Measurements from ENCODE around the gene GRIP1.

Gene GRIP1

DNA sequence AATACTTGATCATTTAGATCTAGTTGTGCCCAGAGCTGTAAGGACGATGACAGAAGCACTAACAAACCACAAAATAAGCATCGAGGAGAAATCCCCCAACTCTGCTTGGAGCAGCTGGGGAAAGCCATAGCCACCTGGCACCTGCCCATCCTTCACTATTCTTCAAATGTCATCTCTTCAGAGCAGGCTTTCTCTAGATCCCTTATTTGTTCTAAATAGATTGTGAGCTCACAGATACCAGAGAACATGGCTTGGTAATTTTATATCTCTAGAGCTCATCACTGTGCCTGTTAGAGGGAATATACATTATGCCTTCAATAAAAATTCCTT lies 50.9 kb downstream of the GRIP1 start:
- no peak overlapping the region for H3K4me3 ChIP-seq (ENCODE audit: low read depth, low read length)
- TF ChIP-seq, protein P1, sequence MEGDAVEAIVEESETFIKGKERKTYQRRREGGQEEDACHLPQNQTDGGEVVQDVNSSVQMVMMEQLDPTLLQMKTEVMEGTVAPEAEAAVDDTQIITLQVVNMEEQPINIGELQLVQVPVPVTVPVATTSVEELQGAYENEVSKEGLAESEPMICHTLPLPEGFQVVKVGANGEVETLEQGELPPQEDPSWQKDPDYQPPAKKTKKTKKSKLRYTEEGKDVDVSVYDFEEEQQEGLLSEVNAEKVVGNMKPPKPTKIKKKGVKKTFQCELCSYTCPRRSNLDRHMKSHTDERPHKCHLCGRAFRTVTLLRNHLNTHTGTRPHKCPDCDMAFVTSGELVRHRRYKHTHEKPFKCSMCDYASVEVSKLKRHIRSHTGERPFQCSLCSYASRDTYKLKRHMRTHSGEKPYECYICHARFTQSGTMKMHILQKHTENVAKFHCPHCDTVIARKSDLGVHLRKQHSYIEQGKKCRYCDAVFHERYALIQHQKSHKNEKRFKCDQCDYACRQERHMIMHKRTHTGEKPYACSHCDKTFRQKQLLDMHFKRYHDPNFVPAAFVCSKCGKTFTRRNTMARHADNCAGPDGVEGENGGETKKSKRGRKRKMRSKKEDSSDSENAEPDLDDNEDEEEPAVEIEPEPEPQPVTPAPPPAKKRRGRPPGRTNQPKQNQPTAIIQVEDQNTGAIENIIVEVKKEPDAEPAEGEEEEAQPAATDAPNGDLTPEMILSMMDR (IDR thresholded peaks at IDR 0.05; ENCODE audit: low read depth, low read length) = no peak

DNA sequence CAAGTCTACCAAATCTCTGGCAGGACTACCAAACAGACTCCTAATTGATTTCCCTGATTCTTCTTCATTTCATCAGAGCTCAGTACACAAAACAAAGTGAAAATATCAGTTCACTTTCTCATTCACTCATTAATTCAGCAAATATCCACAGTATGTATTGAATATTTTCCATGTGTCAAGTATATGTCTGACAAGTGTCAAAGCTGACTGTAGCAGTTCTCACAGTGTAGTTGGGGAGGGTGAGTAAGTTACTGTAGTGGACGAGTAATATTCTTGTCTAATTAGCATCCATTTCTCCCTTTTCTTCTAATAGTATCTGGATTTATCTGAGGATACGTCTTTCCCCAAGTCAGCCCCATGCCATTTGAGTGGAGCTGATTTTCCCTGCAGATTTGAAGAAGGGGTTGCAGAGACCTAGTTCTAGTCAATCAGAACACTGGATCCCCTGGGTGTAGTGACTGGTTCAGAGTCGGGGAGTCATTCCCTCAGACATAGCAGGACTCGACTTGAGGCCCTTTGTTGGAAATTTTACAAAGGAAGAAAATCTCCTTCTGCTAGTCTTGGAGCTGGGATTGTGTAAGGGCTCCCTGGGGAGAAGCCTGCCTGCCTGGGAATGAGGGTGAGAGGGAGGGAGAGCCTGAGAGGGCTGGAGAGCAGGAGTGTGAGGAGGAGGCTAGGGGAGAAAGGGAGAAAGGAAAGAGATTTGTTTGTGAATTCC lies 51.4 kb downstream of the GRIP1 start:
- TF ChIP-seq, protein P1 (IDR thresholded peaks at IDR 0.05; ENCODE audit: low read depth, low read length) = no peak
- H3K4me3 ChIP-seq (ENCODE audit: low read depth, low read length) = no peak overlapping the region

DNA sequence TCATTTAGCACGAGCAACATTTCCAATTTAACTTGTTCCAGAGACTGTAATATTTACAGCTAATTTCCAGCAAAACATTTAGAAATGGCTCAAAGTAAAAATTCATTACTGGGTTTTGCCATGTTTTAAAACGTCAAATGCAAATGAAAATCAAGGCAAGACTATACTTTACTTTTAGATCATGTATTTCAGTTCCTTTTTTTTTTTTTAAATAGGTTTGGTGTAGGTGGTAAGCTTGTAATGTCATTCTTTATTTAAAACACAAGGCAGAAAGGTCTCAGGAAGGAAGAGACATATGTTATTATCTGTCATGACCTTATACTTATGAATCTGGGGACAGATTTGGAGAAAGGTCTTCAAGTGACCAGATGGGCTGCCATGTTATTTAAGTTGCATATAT lies 54.1 kb downstream of the GRIP1 start:
- TF ChIP-seq, protein P1 (IDR thresholded peaks at IDR 0.05; ENCODE audit: low read depth, low read length) = no peak
- no peak overlapping the region for H3K4me3 ChIP-seq (ENCODE audit: low read depth, low read length)

DNA sequence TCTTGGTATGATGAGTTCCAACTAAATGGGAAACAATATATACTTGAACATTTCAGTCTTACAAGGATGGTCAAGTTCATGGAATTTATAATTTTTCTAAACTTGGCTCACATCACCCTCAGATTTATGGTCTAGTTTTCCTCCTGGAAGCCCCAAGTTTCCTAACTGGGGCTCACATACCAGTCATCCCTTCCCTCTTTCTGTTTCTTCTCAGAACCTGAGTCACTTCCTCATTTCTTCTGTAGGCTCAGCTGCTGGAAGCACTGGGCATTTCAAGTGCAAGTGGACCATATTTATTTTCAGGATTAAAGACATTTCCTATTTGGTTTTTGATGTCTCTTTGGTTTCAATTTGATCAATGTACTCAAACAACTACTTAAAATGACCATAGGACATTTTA lies 55.4 kb downstream of the GRIP1 start:
- H3K4me3 ChIP-seq (ENCODE audit: low read depth, low read length) = no peak overlapping the region
- TF ChIP-seq, protein P1 (IDR thresholded peaks at IDR 0.05; ENCODE audit: low read depth, low read length) = no peak

DNA sequence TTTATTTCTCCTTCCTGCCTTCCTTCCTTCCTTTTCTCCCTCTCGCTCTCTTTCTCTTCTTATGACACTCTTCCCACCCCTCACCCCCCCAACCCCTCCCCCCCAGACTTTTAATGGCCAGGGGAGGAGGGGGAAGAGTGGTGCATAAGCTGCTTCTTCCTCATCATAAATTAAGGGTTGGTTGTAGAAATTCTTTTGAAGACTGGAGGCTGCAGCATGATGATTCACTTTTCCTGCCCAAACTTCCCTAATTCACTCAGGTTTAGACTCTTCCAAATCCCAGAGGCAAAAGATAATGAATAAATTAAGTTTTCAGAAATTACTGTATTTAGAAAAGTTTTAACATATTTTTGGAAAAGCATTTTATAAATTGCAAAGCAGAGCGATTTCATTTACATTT lies 58.2 kb downstream of the GRIP1 start:
- TF ChIP-seq, protein P1 (IDR thresholded peaks at IDR 0.05; ENCODE audit: low read depth, low read length) = no peak

DNA sequence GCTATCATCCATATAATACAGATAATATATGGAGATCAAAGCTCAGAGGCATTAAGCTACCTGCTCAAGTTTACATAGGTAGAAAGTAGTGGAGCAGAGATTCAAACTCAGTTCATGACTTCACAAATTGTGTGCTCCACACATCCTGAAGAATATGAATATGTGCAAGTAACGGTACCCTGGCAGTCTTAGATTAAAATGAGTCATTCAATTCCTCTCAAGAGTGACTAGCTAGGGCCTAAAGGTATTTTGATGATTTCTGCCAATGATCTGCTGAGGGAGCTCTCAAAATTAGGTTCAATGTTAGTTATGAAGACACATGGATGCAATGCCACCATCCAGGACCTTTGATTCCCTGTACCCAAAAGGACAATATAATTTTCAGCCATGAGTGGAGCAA lies 58.9 kb downstream of the GRIP1 start:
- TF ChIP-seq, protein P1 (IDR thresholded peaks at IDR 0.05; ENCODE audit: low read depth, low read length) = no peak
- no peak overlapping the region for H3K4me3 ChIP-seq (ENCODE audit: low read depth, low read length)

More for the DNA sequence above, 58.2 kb downstream of the GRIP1 start:
- no peak overlapping the region for H3K4me3 ChIP-seq (ENCODE audit: low read depth, low read length)

DNA sequence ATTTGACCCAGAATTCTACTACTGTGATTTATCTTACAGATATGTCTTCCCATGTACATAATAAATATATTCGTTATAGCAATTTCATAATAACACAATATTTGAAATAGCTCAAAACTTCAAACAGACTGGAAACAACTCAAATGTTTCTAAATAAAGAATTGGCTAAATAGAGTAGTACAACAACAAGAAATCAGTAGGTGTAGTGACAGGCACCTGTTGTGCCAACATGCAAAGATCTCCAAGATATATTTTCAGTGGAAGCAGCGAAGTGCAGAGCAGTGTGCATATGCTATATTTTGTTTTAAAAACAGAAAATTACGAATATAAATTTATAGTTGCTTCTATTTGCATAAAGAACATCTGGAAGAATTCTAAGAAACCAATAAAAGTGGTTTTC lies 60.9 kb downstream of the GRIP1 start:
- TF ChIP-seq, protein P1 (IDR thresholded peaks at IDR 0.05; ENCODE audit: low read depth, low read length) = no peak

More for the DNA sequence above, 60.9 kb downstream of the GRIP1 start:
- no peak overlapping the region for H3K4me3 ChIP-seq (ENCODE audit: low read depth, low read length)
